SK-N-SH (cell line): ENCODE data around the gene PI3. TPM values are rescaled to one million over a fixed set of nuclear protein-coding genes. Genes with fewer than 3 reads are reported as not detected.

ENCODE experiments used
- CTCF ChIA-PET: fragments of 300-600, 350-600 bp; formaldehyde crosslinking; extraction: SDS; loops from one replicate; lab custom pipeline; 2021; lab: Yijun Ruan, JAX
- POLR2A ChIA-PET: fragments of 350-600 bp; sonication (Branson Sonifier 250); formaldehyde crosslinking; extraction: SDS; loops from one replicate; lab custom pipeline; 2020; ENCODE audit warnings: antibody characterized with exemption, inconsistent platforms; lab: Yijun Ruan, JAX
- DNase-seq: peaks from one replicate; pipeline ENCODE4 v3.0.0; 2012
- H2AFZ ChIP-seq: fragments of 200-600 bp; sonication (generic); 2 replicates; pipeline ENCODE4 v1.8.1; 2016; ENCODE audit warnings: antibody characterized with exemption, mild to moderate bottlenecking, low read depth
- H3F3A ChIP-seq: fragments of 200-600 bp; sonication (generic); replicated peaks from 2 replicates; pipeline ENCODE3; 2016; ENCODE audit warnings: antibody characterized with exemption, mild to moderate bottlenecking; ENCODE audit not compliant: insufficient read depth
- H3K27ac ChIP-seq, 2 experiments: fragments of 200-500 bp in 1 of 2; fragments of 200-600 bp in 1 of 2; sonication (Bioruptor generic) in 1 of 2; sonication (generic), shearing (Covaris generic) in 1 of 2; 2 replicates each; pipeline versions ENCODE4 v1.5.1 to v1.6.1; 2014 to 2016; ENCODE audit warnings: low read depth in 2 of 2, inconsistent platforms in 1 of 2, low read length in 1 of 2, mild to moderate bottlenecking in 1 of 2, mixed read lengths in 1 of 2
- H3K27me3 ChIP-seq: fragments of 200-600 bp; sonication (generic), shearing (Covaris generic); 2 replicates; pipeline ENCODE4 v1.6.1; 2016; ENCODE audit warnings: mixed run types; ENCODE audit not compliant: insufficient read depth
- H3K36me3 ChIP-seq, 2 experiments: fragments of 200-500 bp in 1 of 2; fragments of 200-600 bp in 1 of 2; sonication (Bioruptor generic) in 1 of 2; sonication (generic) in 1 of 2; replicated peaks in 1 of 2; 2 replicates each; pipeline versions ENCODE3 to v1.5.1; 2014 to 2016; ENCODE audit warnings: low read length in 1 of 2, mild to moderate bottlenecking in 1 of 2; ENCODE audit not compliant: insufficient read depth in 2 of 2, control insufficient read depth in 1 of 2
- H3K4me1 ChIP-seq, 2 experiments: fragments of 200-500 bp in 1 of 2; fragments of 200-600 bp in 1 of 2; sonication (Bioruptor generic) in 1 of 2; sonication (generic), shearing (Covaris generic) in 1 of 2; 2 replicates each; pipeline versions ENCODE4 v1.5.1 to v1.6.1; 2014 to 2016; ENCODE audit warnings: low read depth in 1 of 2, low read length in 1 of 2, mixed run types in 1 of 2; ENCODE audit not compliant: insufficient read depth in 2 of 2, control insufficient read depth in 1 of 2
- H3K4me2 ChIP-seq: fragments of 200-600 bp; sonication (generic), shearing (Covaris generic); 2 replicates; pipeline ENCODE4 v1.6.1; 2017; ENCODE audit warnings: mixed run types
- H3K4me3 ChIP-seq, 2 experiments: fragments of 200-500 bp in 1 of 2; fragments of 200-600 bp in 1 of 2; sonication (Bioruptor generic) in 1 of 2; sonication (generic), shearing (Covaris generic) in 1 of 2; 2 replicates each; pipeline versions ENCODE4 v1.5.1 to v1.8.1; 2014 to 2016; ENCODE audit warnings: low read depth in 2 of 2, inconsistent platforms in 1 of 2, low read length in 1 of 2, mild to moderate bottlenecking in 1 of 2, mixed read lengths in 1 of 2, moderate library complexity in 1 of 2
- H3K79me2 ChIP-seq: fragments of 200-600 bp; sonication (generic); 2 replicates; pipeline ENCODE4 v1.8.1; 2017; ENCODE audit warnings: mild to moderate bottlenecking; ENCODE audit not compliant: insufficient read depth
- H3K9ac ChIP-seq: fragments of 200-600 bp; sonication (generic); 2 replicates; pipeline ENCODE4 v1.6.1; 2017; ENCODE audit warnings: mixed run types
- H3K9me2 ChIP-seq: fragments of 200-600 bp; sonication (generic); 2 replicates; pipeline ENCODE4 v1.6.1; 2017; ENCODE audit warnings: mixed run types
- H3K9me3 ChIP-seq: fragments of 200-600 bp; sonication (generic); 2 replicates; pipeline ENCODE4 v1.6.1; 2017; ENCODE audit warnings: mixed run types, mild to moderate bottlenecking, moderate library complexity
- H4K20me1 ChIP-seq: fragments of 200-600 bp; sonication (generic); 2 replicates; pipeline ENCODE4 v1.6.1; 2017; ENCODE audit warnings: mild to moderate bottlenecking, mixed run types; ENCODE audit not compliant: insufficient read depth
- CHD2 ChIP-seq: fragments of 150-350 bp; IDR thresholded peaks from 2 replicates; pipeline ENCODE4 v1.6.1; 2018; ENCODE audit warnings: low read length; ENCODE audit not compliant: partially characterized antibody
- FOSL2 ChIP-seq: IDR thresholded peaks from 2 replicates; pipeline ENCODE4 v1.4.0; 2012; ENCODE audit warnings: low read depth, mild to moderate bottlenecking, moderate library complexity, borderline replicate concordance
- JUND ChIP-seq: IDR thresholded peaks from 2 replicates; pipeline ENCODE4 v1.4.0; 2012
- MEF2A ChIP-seq: IDR thresholded peaks from 2 replicates; pipeline ENCODE4 v1.4.0; 2012; ENCODE audit warnings: low read depth, borderline replicate concordance
- MXI1 ChIP-seq: IDR thresholded peaks from 2 replicates; pipeline ENCODE4 v1.6.1; 2012; ENCODE audit warnings: mild to moderate bottlenecking, low read depth, low read length, improper control_type of control experiment
- NFIC ChIP-seq: IDR thresholded peaks from 2 replicates; pipeline ENCODE4 v1.4.0; 2012; ENCODE audit warnings: borderline replicate concordance
- NRF1 ChIP-seq: IDR thresholded peaks from 2 replicates; pipeline ENCODE4 v1.6.1; 2012; ENCODE audit warnings: low read depth, mild to moderate bottlenecking, low read length
- POLR2AphosphoS5 ChIP-seq: IDR thresholded peaks from 2 replicates; pipeline ENCODE4 v1.6.1; 2012; ENCODE audit warnings: low read depth, low read length
- RFX5 ChIP-seq: IDR thresholded peaks from 2 replicates; pipeline ENCODE4 v1.6.1; 2012; ENCODE audit warnings: mild to moderate bottlenecking, improper control_type of control experiment, low read length
- SMC3 ChIP-seq: IDR thresholded peaks from 2 replicates; pipeline ENCODE4 v1.6.1; 2012; ENCODE audit warnings: low read depth, low read length, improper control_type of control experiment
- TAF1 ChIP-seq: IDR thresholded peaks from 2 replicates; pipeline ENCODE4 v1.6.1; 2012; ENCODE audit warnings: low read depth, mild to moderate bottlenecking, low read length, moderate library complexity, borderline replicate concordance
- YY1 ChIP-seq: IDR thresholded peaks from 2 replicates; pipeline ENCODE4 v1.4.0; 2012; ENCODE audit warnings: low read depth, mild to moderate bottlenecking
- WGBS: methylation state at CpG from one replicate; pipeline ENCODE4 v1.1.6; 2017; ENCODE audit warnings: low lambda C conversion rate; 5-methylcytosine and 5-hydroxymethylcytosine counted together
- polyA plus RNA-seq, 3 experiments: library from polyadenylated mRNA; depleted of rRNA; stranded (reverse); fragments of >200 nt; gene quantifications; 2 replicates each; pipeline ENCODE4 v1.2.3, GENCODE V29; 2012
- TF ChIP-seq, protein P1 (sequence below): IDR thresholded peaks from 2 replicates; pipeline ENCODE4 v1.4.0; 2012; ENCODE audit warnings: low read depth, borderline replicate concordance
- TF ChIP-seq, protein P2 (sequence below): IDR thresholded peaks from 2 replicates; pipeline ENCODE4 v1.4.0; 2012; ENCODE audit warnings: low read depth, borderline replicate concordance
- TF ChIP-seq, protein P3 (sequence below): IDR thresholded peaks from 2 replicates; pipeline ENCODE4; 2012
- TF ChIP-seq, protein P4 (sequence below): IDR thresholded peaks from 2 replicates; pipeline ENCODE4 v1.6.1; 2012; ENCODE audit warnings: mild to moderate bottlenecking, low read depth, low read length, moderate library complexity

PI3 gene
- polyA plus RNA-seq, 1 of the 3 experiments (the other 2 are of a cell fraction): 0.12 TPM

DNA sequence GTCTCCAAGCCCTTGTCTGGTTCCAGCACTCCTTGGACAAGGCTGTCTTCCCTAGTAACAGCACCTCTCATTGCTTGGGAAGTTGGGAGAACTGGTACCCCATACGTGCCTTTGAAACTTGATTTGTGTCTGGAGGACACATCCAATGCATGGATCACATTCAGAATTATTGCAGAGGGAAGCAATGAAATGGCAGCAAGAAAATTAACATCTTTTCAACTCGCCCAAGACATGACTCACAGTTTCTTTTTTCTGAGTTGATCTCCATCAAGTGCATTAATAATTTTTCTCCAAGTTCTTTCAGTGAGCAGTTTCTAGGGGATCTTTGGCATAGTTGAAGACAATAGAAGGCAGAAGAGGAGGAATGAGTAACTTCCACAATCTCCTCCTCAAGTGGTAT lies 22.3 kb upstream of the PI3 start:
- CTCF ChIA-PET: interaction anchor here (0.9 kb wide), 1 partner anchor 13 kb away, joined by 3 read pairs; no protein-coding TSS in a partner anchor
- Histone ChIP-seq H3F3A (no peaks in the 10 kb centered on the region), H2AFZ (no peak overlapping the region), H3K9ac (no peak overlapping the region), H3K4me3 (no peak overlapping the region), H3K9me3 (no peaks in the 10 kb centered on the region), H3K9me2 (no peaks in the 10 kb centered on the region), H3K79me2 (no peaks in the 10 kb centered on the region), H3K27ac (no peak overlapping the region), H3K4me1 (no peaks in the 10 kb centered on the region), H3K36me3 (no peaks in the 10 kb centered on the region), H3K4me2 (no peak overlapping the region), H4K20me1 (no peaks in the 10 kb centered on the region), H3K27me3 (peaks cover 17% of the 10 kb centered on the region; the same call in 1 of the 2 replicates)
- DNase-seq: no peak
- POLR2A ChIA-PET: no interaction called here
- no peak for TF ChIP-seq RFX5
- 0% methylated on average over 2 of the region's 2 CpGs for WGBS

DNA sequence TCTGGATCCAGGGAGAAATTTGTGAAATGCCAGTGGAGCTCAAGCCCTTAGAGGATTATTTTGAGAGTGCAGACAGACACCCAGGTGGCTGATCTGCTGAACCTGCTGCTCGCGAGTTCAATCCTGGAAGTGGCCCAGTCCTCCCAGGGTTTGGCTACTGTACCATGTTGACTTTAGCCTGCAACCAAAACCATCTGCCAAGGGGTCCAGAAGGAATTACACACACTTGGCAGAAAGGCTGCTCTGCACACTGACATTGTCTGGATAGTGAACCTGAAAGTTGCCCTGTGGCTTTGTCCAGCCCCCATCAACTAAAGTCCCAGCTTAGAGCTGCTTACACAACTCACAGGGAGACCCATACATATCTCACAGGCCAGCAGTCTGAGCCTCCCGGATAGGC lies 21.6 kb upstream of the PI3 start:
- POLR2A ChIA-PET: no interaction called here
- no peaks in the 10 kb centered on the region for H4K20me1 ChIP-seq
- no peaks in the 10 kb centered on the region for H3K36me3 ChIP-seq
- no peaks in the 10 kb centered on the region for H3K9me2 ChIP-seq
- H3K27me3 ChIP-seq: peaks cover 14% of the 10 kb centered on the region; the same call in 1 of the 2 replicates
- H3K4me2 ChIP-seq: no peak overlapping the region
- H3K9ac ChIP-seq: no peak overlapping the region
- H3K9me3 ChIP-seq: no peaks in the 10 kb centered on the region
- H3K79me2 ChIP-seq: no peaks in the 10 kb centered on the region
- DNase-seq: no peak
- no peak overlapping the region for H2AFZ ChIP-seq
- no peaks in the 10 kb centered on the region for H3F3A ChIP-seq
- 0% methylated on average over 1 of the region's 3 CpGs for WGBS
- no peak for TF ChIP-seq POLR2AphosphoS5
- TF ChIP-seq, protein P1, sequence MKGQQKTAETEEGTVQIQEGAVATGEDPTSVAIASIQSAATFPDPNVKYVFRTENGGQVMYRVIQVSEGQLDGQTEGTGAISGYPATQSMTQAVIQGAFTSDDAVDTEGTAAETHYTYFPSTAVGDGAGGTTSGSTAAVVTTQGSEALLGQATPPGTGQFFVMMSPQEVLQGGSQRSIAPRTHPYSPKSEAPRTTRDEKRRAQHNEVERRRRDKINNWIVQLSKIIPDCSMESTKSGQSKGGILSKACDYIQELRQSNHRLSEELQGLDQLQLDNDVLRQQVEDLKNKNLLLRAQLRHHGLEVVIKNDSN: no peak
- H3K4me3 ChIP-seq: no peak overlapping the region
- no peak overlapping the region for H3K27ac ChIP-seq
- H3K4me1 ChIP-seq: no peaks in the 10 kb centered on the region; a peak in 1 of 4 replicates
- CTCF ChIA-PET: no interaction called here

DNA sequence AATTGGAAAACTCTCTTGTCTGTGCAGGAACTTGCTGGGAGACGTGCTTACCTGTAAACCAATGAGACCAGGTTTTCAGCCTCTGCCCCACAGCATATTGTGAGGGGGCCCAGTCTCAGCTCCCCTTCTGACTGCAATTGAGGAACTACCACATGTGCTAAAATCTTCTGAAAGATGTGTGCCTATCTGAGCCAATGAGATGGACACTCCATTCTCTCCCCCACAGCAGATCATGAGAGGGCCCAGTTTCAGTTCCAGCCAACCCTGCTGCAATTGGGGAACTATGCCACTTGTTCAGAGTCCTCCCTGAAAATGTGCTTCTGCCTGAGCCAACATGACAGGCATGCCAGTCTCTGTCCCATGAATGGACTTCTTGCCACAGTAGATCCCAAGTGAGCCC lies 20.9 kb upstream of the PI3 start:
- POLR2A ChIA-PET: no interaction called here
- H4K20me1 ChIP-seq: no peaks in the 10 kb centered on the region
- no peaks in the 10 kb centered on the region for H3K79me2 ChIP-seq
- H3K4me1 ChIP-seq: no peaks in the 10 kb centered on the region; a peak in 1 of 4 replicates
- no peak overlapping the region for H3K4me3 ChIP-seq
- H3F3A ChIP-seq: no peaks in the 10 kb centered on the region
- H3K27ac ChIP-seq: no peak overlapping the region
- CTCF ChIA-PET: no interaction called here
- 0% methylated on average over 1 of the region's 1 CpG for WGBS
- H3K36me3 ChIP-seq: no peaks in the 10 kb centered on the region
- no peak overlapping the region for H2AFZ ChIP-seq
- peaks cover 8% of the 10 kb centered on the region; the same call in 1 of the 2 replicates for H3K27me3 ChIP-seq
- no peaks in the 10 kb centered on the region for H3K9me3 ChIP-seq
- H3K9me2 ChIP-seq: no peaks in the 10 kb centered on the region
- no peak overlapping the region for H3K4me2 ChIP-seq
- DNase-seq: no peak
- no peak overlapping the region for H3K9ac ChIP-seq
- TF ChIP-seq YY1 (no peak), TAF1 (no peak), SMC3 (no peak), NRF1 (no peak), MXI1 (no peak), JUND (no peak), NFIC (no peak), CHD2 (no peak), FOSL2 (no peak), MEF2A (no peak)
- TF ChIP-seq, protein P2, sequence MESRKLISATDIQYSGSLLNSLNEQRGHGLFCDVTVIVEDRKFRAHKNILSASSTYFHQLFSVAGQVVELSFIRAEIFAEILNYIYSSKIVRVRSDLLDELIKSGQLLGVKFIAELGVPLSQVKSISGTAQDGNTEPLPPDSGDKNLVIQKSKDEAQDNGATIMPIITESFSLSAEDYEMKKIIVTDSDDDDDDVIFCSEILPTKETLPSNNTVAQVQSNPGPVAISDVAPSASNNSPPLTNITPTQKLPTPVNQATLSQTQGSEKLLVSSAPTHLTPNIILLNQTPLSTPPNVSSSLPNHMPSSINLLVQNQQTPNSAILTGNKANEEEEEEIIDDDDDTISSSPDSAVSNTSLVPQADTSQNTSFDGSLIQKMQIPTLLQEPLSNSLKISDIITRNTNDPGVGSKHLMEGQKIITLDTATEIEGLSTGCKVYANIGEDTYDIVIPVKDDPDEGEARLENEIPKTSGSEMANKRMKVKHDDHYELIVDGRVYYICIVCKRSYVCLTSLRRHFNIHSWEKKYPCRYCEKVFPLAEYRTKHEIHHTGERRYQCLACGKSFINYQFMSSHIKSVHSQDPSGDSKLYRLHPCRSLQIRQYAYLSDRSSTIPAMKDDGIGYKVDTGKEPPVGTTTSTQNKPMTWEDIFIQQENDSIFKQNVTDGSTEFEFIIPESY: no peak
- TF ChIP-seq, protein P3, sequence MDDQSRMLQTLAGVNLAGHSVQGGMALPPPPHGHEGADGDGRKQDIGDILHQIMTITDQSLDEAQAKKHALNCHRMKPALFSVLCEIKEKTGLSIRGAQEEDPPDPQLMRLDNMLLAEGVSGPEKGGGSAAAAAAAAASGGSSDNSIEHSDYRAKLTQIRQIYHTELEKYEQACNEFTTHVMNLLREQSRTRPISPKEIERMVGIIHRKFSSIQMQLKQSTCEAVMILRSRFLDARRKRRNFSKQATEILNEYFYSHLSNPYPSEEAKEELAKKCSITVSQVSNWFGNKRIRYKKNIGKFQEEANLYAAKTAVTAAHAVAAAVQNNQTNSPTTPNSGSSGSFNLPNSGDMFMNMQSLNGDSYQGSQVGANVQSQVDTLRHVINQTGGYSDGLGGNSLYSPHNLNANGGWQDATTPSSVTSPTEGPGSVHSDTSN: no peak
- TF ChIP-seq, protein P4, sequence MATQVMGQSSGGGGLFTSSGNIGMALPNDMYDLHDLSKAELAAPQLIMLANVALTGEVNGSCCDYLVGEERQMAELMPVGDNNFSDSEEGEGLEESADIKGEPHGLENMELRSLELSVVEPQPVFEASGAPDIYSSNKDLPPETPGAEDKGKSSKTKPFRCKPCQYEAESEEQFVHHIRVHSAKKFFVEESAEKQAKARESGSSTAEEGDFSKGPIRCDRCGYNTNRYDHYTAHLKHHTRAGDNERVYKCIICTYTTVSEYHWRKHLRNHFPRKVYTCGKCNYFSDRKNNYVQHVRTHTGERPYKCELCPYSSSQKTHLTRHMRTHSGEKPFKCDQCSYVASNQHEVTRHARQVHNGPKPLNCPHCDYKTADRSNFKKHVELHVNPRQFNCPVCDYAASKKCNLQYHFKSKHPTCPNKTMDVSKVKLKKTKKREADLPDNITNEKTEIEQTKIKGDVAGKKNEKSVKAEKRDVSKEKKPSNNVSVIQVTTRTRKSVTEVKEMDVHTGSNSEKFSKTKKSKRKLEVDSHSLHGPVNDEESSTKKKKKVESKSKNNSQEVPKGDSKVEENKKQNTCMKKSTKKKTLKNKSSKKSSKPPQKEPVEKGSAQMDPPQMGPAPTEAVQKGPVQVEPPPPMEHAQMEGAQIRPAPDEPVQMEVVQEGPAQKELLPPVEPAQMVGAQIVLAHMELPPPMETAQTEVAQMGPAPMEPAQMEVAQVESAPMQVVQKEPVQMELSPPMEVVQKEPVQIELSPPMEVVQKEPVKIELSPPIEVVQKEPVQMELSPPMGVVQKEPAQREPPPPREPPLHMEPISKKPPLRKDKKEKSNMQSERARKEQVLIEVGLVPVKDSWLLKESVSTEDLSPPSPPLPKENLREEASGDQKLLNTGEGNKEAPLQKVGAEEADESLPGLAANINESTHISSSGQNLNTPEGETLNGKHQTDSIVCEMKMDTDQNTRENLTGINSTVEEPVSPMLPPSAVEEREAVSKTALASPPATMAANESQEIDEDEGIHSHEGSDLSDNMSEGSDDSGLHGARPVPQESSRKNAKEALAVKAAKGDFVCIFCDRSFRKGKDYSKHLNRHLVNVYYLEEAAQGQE: no peak
